Measurements from ENCODE around the gene FNDC3A. TPM values are rescaled to one million over a fixed set of nuclear protein-coding genes. Genes with fewer than 3 reads are reported as not detected.
"Not testable (repeated sequence)": the region's sequence is repeated elsewhere in the genome, so short reads cannot be mapped to it uniquely, and the experiment has no call there.

FNDC3A gene
- total and polyA plus RNA-seq, 9 of the 15 experiments (the other 6 are each of a cell fraction or from before 2014, with no cell fraction given): 4.1 to 22.0 (median 13.5) TPM

- Histone ChIP-seq H3K4me1 (replicated peaks in 1 of 2; ENCODE audit: control insufficient read depth in 2 of 2, insufficient read depth in 2 of 2, low read length in 2 of 2) (no peaks in the 10 kb centered on the region), H3K4me2 (ENCODE audit: insufficient read depth, low read length) (no peak overlapping the region), H3K9me3 (replicated peaks; ENCODE audit: control insufficient read depth, insufficient read depth, low read depth, low read length) (no peaks in the 10 kb centered on the region), H3K9ac (ENCODE audit: insufficient read depth in 1 of 2, low read depth in 2 of 2, low read length in 2 of 2) (no peak overlapping the region), H3K27me3 (ENCODE audit: control insufficient read depth in 2 of 2, insufficient read depth in 2 of 2, low read length in 2 of 2) (no peaks in the 10 kb centered on the region), H3K36me3 (ENCODE audit: control insufficient read depth, insufficient read depth, low read length) (no peaks in the 10 kb centered on the region), H3K27ac (ENCODE audit: extremely low read depth, low read depth, low read length) (no peak overlapping the region), H3K79me2 (ENCODE audit: control insufficient read depth, insufficient read depth, low read length) (peaks cover 3% of the 10 kb centered on the region; the same call in 2 of the 3 replicates), H3K4me3 (no peak overlapping the region), H3K9me1 (ENCODE audit: control insufficient read depth, insufficient read depth, low read length) (no peaks in the 10 kb centered on the region), H4K20me1 (replicated peaks; ENCODE audit: control insufficient read depth, insufficient read depth, low read length) (no peaks in the 10 kb centered on the region), H2AFZ (ENCODE audit: low read depth, low read length) (no peak overlapping the region)
- ChIA-PET POLR2A (no interaction called here), CTCF (ENCODE audit: low intra/inter-chr PET ratio) (no interaction called here)
- BruUV-seq (replicated peaks): no TSS peak
- WGBS (ENCODE audit: insufficient coverage, low coverage, missing lambda C conversion rate): 100% methylated on average over 1 of the region's 1 CpG
- in situ Hi-C loops (cut with MboI): no loop called here
- no peak for DNase-seq (ENCODE audit: extremely low read depth in 1 of 4, low spot score in 3 of 4)
- peak; percentile 74 for TF ChIP-seq RBM25 (IDR thresholded peaks at IDR 0.05; ENCODE audit: low read depth, low read length, severe bottlenecking)
- TF ChIP-seq ZNF512 (tag; IDR thresholded peaks at IDR 0.05): no peak
- FAIRE-seq: no peak
- intact Hi-C loops (cut with micrococcal nuclease): no loop called here
- ATAC-seq: no peak
Observed at GRCh38 chr13:49000247-49000646, 24.5 kb downstream of the FNDC3A start.

- DNase-seq (ENCODE audit: extremely low read depth in 1 of 4, low spot score in 3 of 4); H3K9ac ChIP-seq (ENCODE audit: insufficient read depth in 1 of 2, low read depth in 2 of 2, low read length in 2 of 2); FAIRE-seq; H3K27me3 ChIP-seq (ENCODE audit: control insufficient read depth in 2 of 2, insufficient read depth in 2 of 2, low read length in 2 of 2); H3K4me1 ChIP-seq (replicated peaks in 1 of 2; ENCODE audit: control insufficient read depth in 2 of 2, insufficient read depth in 2 of 2, low read length in 2 of 2); H4K20me1 ChIP-seq (replicated peaks; ENCODE audit: control insufficient read depth, insufficient read depth, low read length); H3K9me3 ChIP-seq (replicated peaks; ENCODE audit: control insufficient read depth, insufficient read depth, low read depth, low read length); H3K36me3 ChIP-seq (ENCODE audit: control insufficient read depth, insufficient read depth, low read length); H3K4me3 ChIP-seq; ATAC-seq; intact Hi-C loops (cut with micrococcal nuclease); H3K9me1 ChIP-seq (ENCODE audit: control insufficient read depth, insufficient read depth, low read length); H3K79me2 ChIP-seq (ENCODE audit: control insufficient read depth, insufficient read depth, low read length); in situ Hi-C loops (cut with MboI); BruUV-seq (replicated peaks); POLR2A ChIA-PET; H2AFZ ChIP-seq (ENCODE audit: low read depth, low read length); CTCF ChIA-PET (ENCODE audit: low intra/inter-chr PET ratio); H3K4me2 ChIP-seq (ENCODE audit: insufficient read depth, low read length); H3K27ac ChIP-seq (ENCODE audit: extremely low read depth, low read depth, low read length): not testable (repeated sequence)
- WGBS (ENCODE audit: insufficient coverage, low coverage, missing lambda C conversion rate): 90% methylated on average over 6 of the region's 28 CpGs
Observed at GRCh38 chr13:49018986-49019635, 43.4 kb downstream of the FNDC3A start.
